HCT116 (cell line): ENCODE results near the gene TRPM5. TPM values are rescaled to one million over a fixed set of nuclear protein-coding genes. Genes with fewer than 3 reads are reported as not detected.

Experiments used
- ATAC-seq: fragments of 200-7000 bp; cut with Tn5 transposase; 2 replicates; pipeline ENCODE4 v1.9.1; 2020; ENCODE audit warnings: mild to moderate bottlenecking, moderate library complexity
- Bru-seq: library from RNA; stranded (reverse); fragments of 400-500 nt; gene quantifications from one replicate; lab custom pipeline; 2021; lab: Mats Ljungman, UMichigan
- BruChase-seq, 2 experiments: library from RNA; stranded (reverse); fragments of 400-500 nt; gene quantifications; one replicate each; lab custom pipeline; 2021; lab: Mats Ljungman, UMichigan
- BruUV-seq: library from RNA; stranded (reverse); fragments of 400-500 nt; replicated peaks from 2 replicates; lab custom pipeline; 2021; lab: Mats Ljungman, UMichigan
- CTCF ChIA-PET: fragments of 300-600 bp; sonication (Branson Sonifier 250); formaldehyde crosslinking; loops from one replicate; lab custom pipeline; 2021; ENCODE audit warnings: antibody characterized with exemption; lab: Charles Lee
- POLR2A ChIA-PET: fragments of 300-600, 350-600 bp; sonication (Branson Sonifier 250); formaldehyde crosslinking; loops from one replicate; lab custom pipeline; 2021; ENCODE audit warnings: antibody characterized with exemption; lab: Charles Lee
- RAD21 ChIA-PET, 2 experiments: fragments of 300-600 bp; sonication (Branson Sonifier 250); formaldehyde crosslinking; loops; one replicate each; lab custom pipeline; 2023; ENCODE audit warnings: low total read pairs in 2 of 2; ENCODE audit not compliant: uncharacterized antibody in 2 of 2, unreplicated experiment in 2 of 2, low non-redundant PET in 1 of 2; lab: Charles Lee
- DNase-seq: peaks from one replicate; pipeline ENCODE4 v3.0.0-alpha.2; 2010; ENCODE audit warnings: low read depth, low spot score
- H2AFZ ChIP-seq: fragments of 200-600 bp; shearing (Covaris generic), sonication (generic); 2 replicates; pipeline ENCODE4 v1.6.1; 2017; ENCODE audit warnings: low read depth, mixed run types, mixed read lengths, antibody characterized with exemption, low read length; ENCODE audit not compliant: poor library complexity, severe bottlenecking
- H3K27ac ChIP-seq: 2 replicates; pipeline ENCODE4 v1.5.1; 2012; ENCODE audit warnings: low read depth, low read length
- H3K27me3 ChIP-seq: fragments of 200-600 bp; sonication (generic); 2 replicates; pipeline ENCODE4 v1.6.1; 2016; ENCODE audit warnings: mixed run types, low read length, mixed read lengths; ENCODE audit not compliant: insufficient read depth
- H3K36me3 ChIP-seq, 2 experiments: fragments of 200-500 bp in 1 of 2; fragments of 200-600 bp in 1 of 2; sonication (Bioruptor generic) in 1 of 2; sonication (generic) in 1 of 2; 2 replicates each; pipeline versions ENCODE4 v1.5.1 to v1.6.1; 2014 to 2016; ENCODE audit warnings: low read length in 2 of 2, inconsistent platforms in 1 of 2, mixed read lengths in 1 of 2, mixed run types in 1 of 2; ENCODE audit not compliant: insufficient read depth in 2 of 2, control insufficient read depth in 1 of 2
- H3K4me1 ChIP-seq, 2 experiments: fragments of 200-600 bp in 1 of 2; sonication (generic) in 1 of 2; 2 replicates each; pipeline versions ENCODE4 v1.5.1 to v1.6.1; 2012 to 2017; ENCODE audit warnings: low read length in 2 of 2, inconsistent platforms in 1 of 2, mild to moderate bottlenecking in 1 of 2, mixed read lengths in 1 of 2, mixed run types in 1 of 2, moderate library complexity in 1 of 2; ENCODE audit not compliant: insufficient read depth in 2 of 2, control insufficient read depth in 1 of 2
- H3K4me2 ChIP-seq: fragments of 200-600 bp; sonication (generic); 2 replicates; pipeline ENCODE4 v1.6.1; 2017; ENCODE audit warnings: mixed run types, low read length, mixed read lengths
- H3K4me3 ChIP-seq, 2 experiments: fragments of 200-600 bp in 1 of 2; sonication (generic) in 1 of 2; replicated peaks in 1 of 2; 2 replicates each; pipeline ENCODE4 v1.5.1; 2011 to 2016; ENCODE audit warnings: low read length in 2 of 2, control low read depth in 1 of 2, low read depth in 1 of 2, mild to moderate bottlenecking in 1 of 2, mixed read lengths in 1 of 2, mixed run types in 1 of 2
- H3K79me2 ChIP-seq: fragments of 200-600 bp; sonication (generic); 2 replicates; pipeline ENCODE4 v1.6.1; 2017; ENCODE audit warnings: mild to moderate bottlenecking, mixed run types, low read length, moderate library complexity, mixed read lengths; ENCODE audit not compliant: insufficient read depth
- H3K9ac ChIP-seq: fragments of 200-600 bp; sonication (generic); 2 replicates; pipeline ENCODE4 v1.6.1; 2016; ENCODE audit warnings: low read length, mixed read lengths
- H3K9me2 ChIP-seq: fragments of 200-600 bp; sonication (generic), shearing (Covaris generic); 2 replicates; pipeline ENCODE4 v1.6.1; 2017; ENCODE audit warnings: mixed run types, mild to moderate bottlenecking, moderate library complexity; ENCODE audit not compliant: insufficient read depth
- H3K9me3 ChIP-seq, 2 experiments: fragments of 200-500 bp in 1 of 2; fragments of 200-600 bp in 1 of 2; sonication (Bioruptor generic) in 1 of 2; sonication (generic) in 1 of 2; 2 replicates each; pipeline ENCODE4 v1.6.1; 2014 to 2017; ENCODE audit warnings: low read length in 2 of 2, mixed read lengths in 2 of 2, inconsistent platforms in 1 of 2, low read depth in 1 of 2, mild to moderate bottlenecking in 1 of 2, mixed run types in 1 of 2, moderate library complexity in 1 of 2; ENCODE audit not compliant: control insufficient read depth in 1 of 2, insufficient read depth in 1 of 2
- H4K20me1 ChIP-seq: fragments of 200-600 bp; sonication (generic), shearing (Covaris generic); 2 replicates; pipeline ENCODE4 v1.6.1; 2017; ENCODE audit warnings: mixed run types, mild to moderate bottlenecking, moderate library complexity; ENCODE audit not compliant: insufficient read depth
- ZNF274 ChIP-seq: fragments of 200-500 bp; sonication (Bioruptor generic); IDR thresholded peaks from 2 replicates; pipeline ENCODE4 v1.6.1; 2014; ENCODE audit warnings: mild to moderate bottlenecking, low read depth, low read length, inconsistent platforms
- intact Hi-C: fragments of 100-400 bp; cut with micrococcal nuclease; formaldehyde crosslinking; loops from 2 replicates; pipeline ENCODE4 v1.10.0; 2022
- long read RNA-seq: library from polyadenylated mRNA; unstranded; transcript quantifications from one replicate; pipeline ENCODE4 v2.0.0, GENCODE V29; 2021; ENCODE audit not compliant: unreplicated experiment
- polyA plus RNA-seq: library from polyadenylated mRNA; unstranded; fragments of >200 nt; gene quantifications from 2 replicates; pipeline ENCODE4 v1.2.1, GENCODE V29; 2012; ENCODE audit warnings: missing spikeins
- total RNA-seq: library from RNA; stranded (reverse); gene quantifications from one replicate; pipeline ENCODE4 v1.2.1, GENCODE V29; 2021; ENCODE audit not compliant: unreplicated experiment
- TF ChIP-seq, protein P1 (sequence below), 3 experiments: fragments of 200-600 bp in 1 of 3; sonication (generic) in 1 of 3; IDR thresholded peaks in 2 of 3; conservative IDR thresholded peaks in 1 of 3; 2 replicates each; pipeline ENCODE4 v1.5.1; 2012 to 2017; ENCODE audit warnings: low read depth in 2 of 3, low read length in 2 of 3, antibody characterized with exemption in 1 of 3, borderline replicate concordance in 1 of 3, control low read depth in 1 of 3, mild to moderate bottlenecking in 1 of 3, mixed read lengths in 1 of 3, mixed run types in 1 of 3, moderate library complexity in 1 of 3; ENCODE audit not compliant: insufficient read depth in 1 of 3

Gene TRPM5, protein sequence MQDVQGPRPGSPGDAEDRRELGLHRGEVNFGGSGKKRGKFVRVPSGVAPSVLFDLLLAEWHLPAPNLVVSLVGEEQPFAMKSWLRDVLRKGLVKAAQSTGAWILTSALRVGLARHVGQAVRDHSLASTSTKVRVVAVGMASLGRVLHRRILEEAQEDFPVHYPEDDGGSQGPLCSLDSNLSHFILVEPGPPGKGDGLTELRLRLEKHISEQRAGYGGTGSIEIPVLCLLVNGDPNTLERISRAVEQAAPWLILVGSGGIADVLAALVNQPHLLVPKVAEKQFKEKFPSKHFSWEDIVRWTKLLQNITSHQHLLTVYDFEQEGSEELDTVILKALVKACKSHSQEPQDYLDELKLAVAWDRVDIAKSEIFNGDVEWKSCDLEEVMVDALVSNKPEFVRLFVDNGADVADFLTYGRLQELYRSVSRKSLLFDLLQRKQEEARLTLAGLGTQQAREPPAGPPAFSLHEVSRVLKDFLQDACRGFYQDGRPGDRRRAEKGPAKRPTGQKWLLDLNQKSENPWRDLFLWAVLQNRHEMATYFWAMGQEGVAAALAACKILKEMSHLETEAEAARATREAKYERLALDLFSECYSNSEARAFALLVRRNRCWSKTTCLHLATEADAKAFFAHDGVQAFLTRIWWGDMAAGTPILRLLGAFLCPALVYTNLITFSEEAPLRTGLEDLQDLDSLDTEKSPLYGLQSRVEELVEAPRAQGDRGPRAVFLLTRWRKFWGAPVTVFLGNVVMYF (N-terminal part only)
- total RNA-seq (0.07 TPM), Bru-seq, nascent RNA (percentile 5 among the genes with signal in this experiment), BruChase-seq, experiment 1, labeled RNA remaining after a 6-hour chase (percentile 9 among the genes with signal in this experiment), BruChase-seq, experiment 2, labeled RNA remaining after a 2-hour chase (percentile 13 among the genes with signal in this experiment)
- not detected in 2 replicates for polyA plus RNA-seq
- long read RNA-seq: 0 reads

DNA sequence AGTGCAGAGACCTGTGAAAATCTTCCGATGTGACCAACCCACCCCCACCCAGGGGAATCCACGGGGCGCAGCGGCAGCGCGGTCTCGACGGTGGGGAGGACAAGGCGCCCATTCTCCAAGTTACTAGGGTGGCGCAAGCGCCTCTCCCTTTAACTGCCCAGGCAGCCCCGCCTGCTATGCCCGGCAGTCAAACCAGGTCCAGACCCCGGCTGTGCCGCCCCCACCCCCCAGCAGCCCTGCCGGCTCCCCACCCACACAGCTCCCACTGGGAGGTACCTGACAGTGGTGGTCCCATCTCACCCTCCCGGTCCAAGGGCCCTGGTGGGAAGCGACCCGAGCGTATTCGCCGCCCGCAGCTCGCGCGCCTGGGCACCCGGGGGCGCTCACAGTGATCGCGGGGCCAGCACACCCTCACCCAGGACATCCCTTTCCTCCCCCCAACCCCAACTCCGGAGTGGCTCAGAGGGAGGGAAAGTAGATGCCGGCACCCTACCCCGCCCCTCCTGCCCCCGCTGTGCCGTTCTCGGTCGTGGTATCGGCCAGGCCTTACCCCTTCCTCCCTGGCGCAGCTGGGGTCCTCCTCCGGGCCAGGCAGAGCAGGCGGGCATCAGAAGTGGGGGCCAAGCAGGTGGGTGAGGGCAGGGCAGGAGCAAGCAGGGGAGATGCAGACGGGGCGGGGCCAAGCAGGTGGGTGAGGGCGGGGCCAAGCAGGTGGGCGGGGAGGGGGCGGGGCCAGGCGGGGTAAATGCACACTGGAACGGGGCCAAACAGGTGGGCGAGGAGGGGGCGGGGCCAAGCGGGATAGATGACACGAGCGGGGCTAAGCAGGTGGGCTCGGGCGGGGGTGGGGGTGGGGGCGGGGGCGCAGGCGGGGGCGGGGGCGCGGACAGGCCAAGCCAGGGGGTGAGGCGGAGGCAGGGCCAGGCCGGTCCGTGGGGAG lies at the start of gene TRPM5:
TSS of gene TRPM5 (minus strand) at position 634 of the 940 bp plus-strand sequence. CDS start 21,478 bp downstream, outside the sequence.
- no peaks in the 10 kb centered on the region for H4K20me1 ChIP-seq
- ATAC-seq (peak; percentile 58), DNase-seq (peak; percentile 7)
- intact Hi-C loops: no loop called here
- RAD21 ChIA-PET: no interaction called here
- peak within 1 kb of the TSS; percentile 24; the same call in 1 of the 2 replicates for H3K27ac ChIP-seq
- POLR2A ChIA-PET: no interaction called here
- no peaks in the 10 kb centered on the region for H3K9me3 ChIP-seq
- H3K36me3 ChIP-seq: no peaks in the 10 kb centered on the region
- CTCF ChIA-PET: interaction anchor here (0.6 kb wide), 1 partner anchor 850 kb away, joined by 3 read pairs; no protein-coding TSS in a partner anchor
- TF ChIP-seq ZNF274: no peak
- TF ChIP-seq, protein P1, sequence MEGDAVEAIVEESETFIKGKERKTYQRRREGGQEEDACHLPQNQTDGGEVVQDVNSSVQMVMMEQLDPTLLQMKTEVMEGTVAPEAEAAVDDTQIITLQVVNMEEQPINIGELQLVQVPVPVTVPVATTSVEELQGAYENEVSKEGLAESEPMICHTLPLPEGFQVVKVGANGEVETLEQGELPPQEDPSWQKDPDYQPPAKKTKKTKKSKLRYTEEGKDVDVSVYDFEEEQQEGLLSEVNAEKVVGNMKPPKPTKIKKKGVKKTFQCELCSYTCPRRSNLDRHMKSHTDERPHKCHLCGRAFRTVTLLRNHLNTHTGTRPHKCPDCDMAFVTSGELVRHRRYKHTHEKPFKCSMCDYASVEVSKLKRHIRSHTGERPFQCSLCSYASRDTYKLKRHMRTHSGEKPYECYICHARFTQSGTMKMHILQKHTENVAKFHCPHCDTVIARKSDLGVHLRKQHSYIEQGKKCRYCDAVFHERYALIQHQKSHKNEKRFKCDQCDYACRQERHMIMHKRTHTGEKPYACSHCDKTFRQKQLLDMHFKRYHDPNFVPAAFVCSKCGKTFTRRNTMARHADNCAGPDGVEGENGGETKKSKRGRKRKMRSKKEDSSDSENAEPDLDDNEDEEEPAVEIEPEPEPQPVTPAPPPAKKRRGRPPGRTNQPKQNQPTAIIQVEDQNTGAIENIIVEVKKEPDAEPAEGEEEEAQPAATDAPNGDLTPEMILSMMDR (IDR thresholded peaks at IDR 0.05 in 2 of 3, conservative IDR thresholded peaks at IDR 0.05 in 1 of 3; ENCODE audit: borderline replicate concordance in 1 of 3, insufficient read depth in 1 of 3, low read depth in 2 of 3, low read length in 2 of 3): peak in 1 of 3 experiments; percentile 27; a peak in 1 of 6 replicates
- TF ChIP-seq, all 23 proteins: peak for 1
- Histone ChIP-seq H3K79me2 (no peaks in the 10 kb centered on the region), H3K4me3 (peak within 1 kb of the TSS; percentile 57 to 64), H2AFZ (no peak within 1 kb of the TSS), H3K9me2 (no peaks in the 10 kb centered on the region), H3K9ac (peak within 1 kb of the TSS; percentile 59), H3K4me1 (peaks cover 13 to 21% of the 10 kb centered on the region in 2 experiments), H3K4me2 (peak within 1 kb of the TSS; percentile 96), H3K27me3 (peaks cover 16% of the 10 kb centered on the region; the same call in 1 of the 2 replicates)
- no TSS peak for BruUV-seq
